SK-N-MC (cell line): ENCODE data around the gene DSTN.

Source experiments
- DNase-seq: peaks from one replicate; pipeline ENCODE4 v3.0.0-alpha.2; 2011; ENCODE audit warnings: low read depth, low spot score
- H3K27ac ChIP-seq: fragments of 200-600 bp; sonication (generic); 2 replicates; pipeline ENCODE4 v1.5.1; 2016; ENCODE audit warnings: mixed run types
- H3K36me3 ChIP-seq: fragments of 200-600 bp; sonication (generic); 2 replicates; pipeline ENCODE4 v1.6.1; 2017; ENCODE audit warnings: antibody characterized with exemption, low read length, mixed read lengths; ENCODE audit not compliant: insufficient read depth
- H3K4me3 ChIP-seq: fragments of 200-600 bp; sonication (generic); 2 replicates; pipeline ENCODE4 v1.5.1; 2016
- H3K9ac ChIP-seq: fragments of 200-600 bp; sonication (generic); 2 replicates; pipeline ENCODE4 v1.8.0; 2017; ENCODE audit warnings: mixed run types, mixed read lengths; ENCODE audit not compliant: insufficient read length
- H3K9me3 ChIP-seq: fragments of 200-600 bp; sonication (generic); 2 replicates; pipeline ENCODE4 v1.6.1; 2017; ENCODE audit warnings: low read depth, mild to moderate bottlenecking, antibody characterized with exemption, low read length, moderate library complexity, mixed read lengths
- EZH2 ChIP-seq: fragments of 200-600 bp; sonication (generic); IDR thresholded peaks from one replicate; pipeline ENCODE4 v1.6.1; 2017; ENCODE audit warnings: antibody characterized with exemption
- FOXP2 ChIP-seq: optimal IDR thresholded peaks from 2 replicates; pipeline ENCODE3; 2011; ENCODE audit warnings: mild to moderate bottlenecking, moderate library complexity; ENCODE audit not compliant: insufficient read depth; ENCODE audit errors: extremely low read length, control extremely low read depth
- POLR2AphosphoS5 ChIP-seq: IDR thresholded peaks from 2 replicates; pipeline ENCODE4 v1.6.1; 2012; ENCODE audit warnings: mild to moderate bottlenecking, low read depth, low read length, borderline replicate concordance

The DSTN gene

GRCh38 chr20:17613328-17614175 lies 43.7 kb downstream of the DSTN start:
- no peak overlapping the region for H3K27ac ChIP-seq
- H3K9me3 ChIP-seq: no peaks in the 10 kb centered on the region
- TF ChIP-seq POLR2AphosphoS5 (no peak), EZH2 (no peak), FOXP2 (no peak)
- H3K9ac ChIP-seq: no peak overlapping the region
- no peaks in the 10 kb centered on the region for H3K36me3 ChIP-seq
- H3K4me3 ChIP-seq: no peak overlapping the region
- DNase-seq: no peak

DNA sequence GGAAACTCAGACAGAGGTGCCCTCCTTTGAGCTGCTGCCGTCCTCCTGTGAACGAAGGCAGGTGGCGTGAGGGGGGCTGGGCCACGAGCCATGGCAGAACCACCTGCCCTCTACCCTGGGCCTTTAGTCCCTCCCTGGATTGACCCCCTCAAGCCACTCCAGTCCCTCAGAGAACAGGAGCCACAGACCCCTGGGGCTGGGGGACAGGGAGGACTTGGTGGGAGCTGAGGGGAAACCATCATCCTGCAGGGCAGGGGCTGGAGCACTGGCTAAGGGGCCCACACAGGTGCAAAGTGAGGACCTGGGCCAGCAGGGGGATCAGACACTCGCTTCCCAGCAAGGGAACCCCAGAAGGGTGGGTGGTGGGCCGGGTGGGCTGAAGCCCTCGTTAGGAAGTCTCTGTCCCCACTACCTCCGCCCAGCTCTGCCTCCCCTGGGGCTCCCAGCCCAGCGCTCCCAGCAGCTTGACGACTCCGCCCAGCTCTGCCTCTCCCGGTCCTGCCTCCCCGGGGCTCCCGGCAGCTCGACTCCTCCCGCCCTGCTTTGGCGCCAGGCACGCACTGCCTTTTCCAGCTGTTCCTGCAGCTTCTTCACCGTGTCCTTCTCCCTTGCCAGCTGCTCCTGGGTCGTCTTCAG lies 44.4 kb downstream of the DSTN start:
- H3K27ac ChIP-seq: no peak overlapping the region
- DNase-seq: peak; percentile 8
- peak overlapping the region; percentile 62 for H3K4me3 ChIP-seq
- TF ChIP-seq FOXP2 (no peak), EZH2 (no peak), POLR2AphosphoS5 (no peak)
- H3K9me3 ChIP-seq: no peaks in the 10 kb centered on the region
- no peaks in the 10 kb centered on the region for H3K36me3 ChIP-seq
- peak overlapping the region; percentile 50 for H3K9ac ChIP-seq

- TF ChIP-seq FOXP2: no peak
- no peak for TF ChIP-seq POLR2AphosphoS5
- TF ChIP-seq EZH2: no peak
- DNase-seq: no peak
- Histone ChIP-seq H3K4me3 (peak overlapping the region; percentile 62), H3K36me3 (0 out of 2 replicates have a peak, but pooled peaks cover 3% of the 10 kb centered on the region), H3K9me3 (no peaks in the 10 kb centered on the region), H3K9ac (peak overlapping the region; percentile 50), H3K27ac (no peak overlapping the region)
These were observed 45.2 kb downstream of the DSTN start for GRCh38 chr20:17614812-17615644.

- no peak overlapping the region for H3K27ac ChIP-seq
- H3K9me3 ChIP-seq: no peaks in the 10 kb centered on the region
- no peak overlapping the region for H3K4me3 ChIP-seq
- H3K36me3 ChIP-seq: peaks cover 3% of the 10 kb centered on the region; the same call in 1 of the 2 replicates
- H3K9ac ChIP-seq: no peak overlapping the region
- DNase-seq: no peak
- TF ChIP-seq POLR2AphosphoS5 (no peak), EZH2 (no peak), FOXP2 (no peak)
These were observed 46.0 kb downstream of the DSTN start for GRCh38 chr20:17615645-17616479.

GRCh38 chr20:17616480-17617211 lies 46.8 kb downstream of the DSTN start:
- no peaks in the 10 kb centered on the region for H3K9me3 ChIP-seq
- H3K4me3 ChIP-seq: no peak overlapping the region
- DNase-seq: no peak
- no peak overlapping the region for H3K27ac ChIP-seq
- H3K36me3 ChIP-seq: peaks cover 3% of the 10 kb centered on the region; the same call in 1 of the 2 replicates
- TF ChIP-seq FOXP2 (no peak), POLR2AphosphoS5 (no peak), EZH2 (no peak)
- no peak overlapping the region for H3K9ac ChIP-seq

GRCh38 chr20:17617212-17617867 lies 47.5 kb downstream of the DSTN start:
- no peak for TF ChIP-seq POLR2AphosphoS5
- TF ChIP-seq EZH2: no peak
- H3K4me3 ChIP-seq: no peak overlapping the region
- H3K36me3 ChIP-seq: peaks cover 3% of the 10 kb centered on the region; the same call in 1 of the 2 replicates
- H3K9me3 ChIP-seq: no peaks in the 10 kb centered on the region
- no peak overlapping the region for H3K27ac ChIP-seq
- no peak for DNase-seq
- no peak overlapping the region for H3K9ac ChIP-seq
